ENCODE data around the gene EYA3. TPM values are rescaled to one million over a fixed set of nuclear protein-coding genes. Genes with fewer than 3 reads are reported as not detected.

The EYA3 gene
- total and polyA plus RNA-seq, 2 of the 8 experiments (the other 6 are each of a cell fraction or from before 2014, with no cell fraction given): 15.0 to 33.9 TPM

GRCh38 chr1:27994060-27994459 is 94.3 kb downstream of the EYA3 start:
- H3K18ac ChIP-seq (ENCODE audit: extremely low read depth, low read length): no peak overlapping the region
- H4K20me1 ChIP-seq (replicated peaks in 1 of 2; ENCODE audit: control insufficient read depth in 1 of 2, insufficient read depth in 2 of 2, low read length in 2 of 2): no peaks in the 10 kb centered on the region
- H3K27ac ChIP-seq (ENCODE audit: low read depth, low read length): no peak overlapping the region
- no peak overlapping the region for H3K9ac ChIP-seq (replicated peaks in 1 of 4; ENCODE audit: extremely low read depth in 1 of 4, low read depth in 3 of 4, low read length in 3 of 4)
- no peak overlapping the region for H3K4ac ChIP-seq (replicated peaks; ENCODE audit: insufficient read length, low read depth, low read length)
- no peak for TF ChIP-seq EGR1 (IDR thresholded peaks at IDR 0.05; ENCODE audit: borderline replicate concordance, low read depth, low read length)
- TF ChIP-seq, protein P1, sequence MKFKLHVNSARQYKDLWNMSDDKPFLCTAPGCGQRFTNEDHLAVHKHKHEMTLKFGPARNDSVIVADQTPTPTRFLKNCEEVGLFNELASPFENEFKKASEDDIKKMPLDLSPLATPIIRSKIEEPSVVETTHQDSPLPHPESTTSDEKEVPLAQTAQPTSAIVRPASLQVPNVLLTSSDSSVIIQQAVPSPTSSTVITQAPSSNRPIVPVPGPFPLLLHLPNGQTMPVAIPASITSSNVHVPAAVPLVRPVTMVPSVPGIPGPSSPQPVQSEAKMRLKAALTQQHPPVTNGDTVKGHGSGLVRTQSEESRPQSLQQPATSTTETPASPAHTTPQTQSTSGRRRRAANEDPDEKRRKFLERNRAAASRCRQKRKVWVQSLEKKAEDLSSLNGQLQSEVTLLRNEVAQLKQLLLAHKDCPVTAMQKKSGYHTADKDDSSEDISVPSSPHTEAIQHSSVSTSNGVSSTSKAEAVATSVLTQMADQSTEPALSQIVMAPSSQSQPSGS (IDR thresholded peaks at IDR 0.05; ENCODE audit: low read length): no peak
- no peak for TF ChIP-seq USF2 (IDR thresholded peaks at IDR 0.05; ENCODE audit: low read length)
- no peak for TF ChIP-seq PHF8 (conservative IDR thresholded peaks at IDR 0.05; ENCODE audit: low read depth, low read length)
- no peak for TF ChIP-seq POLR2A (IDR thresholded peaks at IDR 0.05; ENCODE audit: control extremely low read depth in 1 of 2, low read depth in 2 of 2, low read length in 2 of 2)
- TF ChIP-seq ASH2L (IDR thresholded peaks at IDR 0.05; ENCODE audit: low read length): no peak
- no peak for DNase-seq (ENCODE audit: low read depth in 1 of 2, low spot score in 2 of 2)
- no peak overlapping the region for H4K91ac ChIP-seq (replicated peaks; ENCODE audit: insufficient read length, low read length)
- H3K23me2 ChIP-seq (ENCODE audit: low read depth, low read length): no peaks in the 10 kb centered on the region
- FAIRE-seq: no peak
- no peak overlapping the region for H2BK20ac ChIP-seq (ENCODE audit: low read length)
- no peak overlapping the region for H2AK5ac ChIP-seq (ENCODE audit: low read depth, low read length)
- no peak overlapping the region for H4K5ac ChIP-seq (ENCODE audit: insufficient read length, low read depth, low read length)
- no peak overlapping the region for H3K56ac ChIP-seq (replicated peaks; ENCODE audit: insufficient read length, low read depth, low read length)
- no peaks in the 10 kb centered on the region for H3K4me1 ChIP-seq (replicated peaks in 1 of 4; ENCODE audit: control insufficient read depth in 3 of 4, insufficient read depth in 4 of 4, low read length in 3 of 4)
- H3K14ac ChIP-seq (ENCODE audit: insufficient read length): no peak overlapping the region
- no peak overlapping the region for H3K4me3 ChIP-seq (ENCODE audit: extremely low read depth in 1 of 4, insufficient read depth in 2 of 4, low read depth in 3 of 4, low read length in 4 of 4)
- no peaks in the 10 kb centered on the region for H3K79me1 ChIP-seq (ENCODE audit: low read depth, low read length)
- CTCF ChIA-PET (ENCODE audit: partially characterized antibody): no interaction called here
- peaks cover 10 to 61% (median 39%) of the 10 kb centered on the region in 4 experiments for H3K36me3 ChIP-seq (ENCODE audit: control insufficient read depth in 2 of 4, insufficient read depth in 4 of 4, low read length in 3 of 4)
- H2BK120ac ChIP-seq (replicated peaks; ENCODE audit: low read depth, low read length): no peak overlapping the region
- WGBS, 2 experiments (ENCODE audit: extremely low coverage in 1 of 2, insufficient coverage in 1 of 2, insufficient read length in 1 of 2, insufficient replicate concordance in 2 of 2, low coverage in 1 of 2, low lambda C conversion rate in 2 of 2, missing lambda C conversion rate in 1 of 2): 93% methylated on average over 1 of the region's 1 CpG; no CpG with 5 or more reads in 1 of the 2 experiments
- no peak overlapping the region for H2BK12ac ChIP-seq (ENCODE audit: low read depth, low read length)
- POLR2A ChIA-PET (ENCODE audit: partially characterized antibody): no interaction called here
- H3K27me3 ChIP-seq (replicated peaks in 1 of 4; ENCODE audit: control insufficient read depth in 3 of 4, extremely low read depth in 1 of 4, insufficient read depth in 3 of 4, low read length in 3 of 4): no peaks in the 10 kb centered on the region
- H2AFZ ChIP-seq (ENCODE audit: low read length): no peak overlapping the region
- H3K4me2 ChIP-seq (ENCODE audit: insufficient read depth in 1 of 2, low read depth in 2 of 2, low read length in 2 of 2): no peak overlapping the region
- H4K8ac ChIP-seq (ENCODE audit: extremely low read depth, insufficient read depth, low read length): no peak overlapping the region
- no peaks in the 10 kb centered on the region for H3K9me3 ChIP-seq (ENCODE audit: insufficient read depth in 2 of 2, low read depth in 1 of 2, low read length in 1 of 2)
- no peak overlapping the region for H2BK5ac ChIP-seq (ENCODE audit: low read depth, low read length)
- no peaks in the 10 kb centered on the region for H3K79me2 ChIP-seq (ENCODE audit: control insufficient read depth in 1 of 2, insufficient read depth in 2 of 2, low read length in 2 of 2)
- H2BK15ac ChIP-seq (ENCODE audit: low read length): no peak overlapping the region
- no peak overlapping the region for H3K23ac ChIP-seq (ENCODE audit: insufficient read length)

Measured in H1 (cell line).